Lung (tissue), 12 donors: ENCODE measurements around the gene TTLL12. TPM values are rescaled to one million over a fixed set of nuclear protein-coding genes. Genes with fewer than 3 reads are reported as not detected.

ENCODE experiments used
- ATAC-seq: fragments of 200-7000 bp; cut with Tn5 transposase; one replicate; pipeline ENCODE4 v1.9.1; 2020; ENCODE audit warnings: moderate number of reproducible peaks; ENCODE audit not compliant: insufficient read depth, low FRiP score
- DNase-seq, 3 donors: peaks; one replicate each; pipeline ENCODE4 v3.0.0-alpha.2; 2013 to 2017
- H3K27ac ChIP-seq, 2 donors: one replicate each; pipeline ENCODE4 v1.5.1; 2013; ENCODE audit warnings: mild to moderate bottlenecking in 2 of 2, moderate library complexity in 2 of 2, control low read depth in 1 of 2, inconsistent platforms in 1 of 2, low read depth in 1 of 2, low read length in 1 of 2
- H3K27me3 ChIP-seq, 3 donors: one replicate each; pipeline ENCODE4 v1.5.1; 2013; ENCODE audit warnings: low read length in 2 of 3; ENCODE audit not compliant: control insufficient read depth in 3 of 3, insufficient read depth in 3 of 3
- H3K36me3 ChIP-seq, 4 donors: one replicate each; pipeline ENCODE4 v1.5.1; 2013; ENCODE audit warnings: low read length in 4 of 4, mild to moderate bottlenecking in 1 of 4, moderate library complexity in 1 of 4; ENCODE audit not compliant: control insufficient read depth in 4 of 4, insufficient read depth in 4 of 4
- H3K4me1 ChIP-seq, 5 donors: one replicate each; pipeline ENCODE4 v1.5.1; 2013; ENCODE audit warnings: low read length in 5 of 5, mild to moderate bottlenecking in 2 of 5, moderate library complexity in 1 of 5; ENCODE audit not compliant: control insufficient read depth in 5 of 5, insufficient read depth in 5 of 5
- H3K4me3 ChIP-seq: one replicate; pipeline ENCODE4 v1.5.1; 2013; ENCODE audit warnings: mild to moderate bottlenecking, control low read depth, moderate library complexity
- H3K9ac ChIP-seq, 2 donors: one replicate each; pipeline ENCODE4 v1.5.1; 2013; ENCODE audit warnings: low read length in 2 of 2, control low read depth in 1 of 2; ENCODE audit not compliant: insufficient read depth in 1 of 2
- H3K9me3 ChIP-seq, 4 donors: one replicate each; pipeline ENCODE4 v1.5.1; 2013; ENCODE audit warnings: low read length in 3 of 4, mild to moderate bottlenecking in 1 of 4, moderate library complexity in 1 of 4; ENCODE audit not compliant: control insufficient read depth in 4 of 4, insufficient read depth in 3 of 4
- CTCF ChIP-seq: IDR thresholded peaks from 2 replicates; pipeline ENCODE4 v1.5.1; 2012; ENCODE audit warnings: mild to moderate bottlenecking; ENCODE audit errors: control extremely low read depth, extremely low read depth
- WGBS, 2 donors: extraction: QIAGEN DNeasy Blood & Tissue Kit; methylation state at CpG; one replicate each; pipeline ENCODE4 v1.1.7; 2013; 5-methylcytosine and 5-hydroxymethylcytosine counted together
- polyA plus RNA-seq, 2 donors: library from polyadenylated mRNA; stranded (reverse); fragments of 200-250 nt; gene quantifications; one replicate each; pipeline ENCODE4 v1.2.1, GENCODE V29; 2013
- total RNA-seq, 2 donors: library from RNA; depleted of rRNA in 1 of 2; stranded (reverse); fragments of >200 nt in 1 of 2; gene quantifications; one replicate each; pipeline ENCODE4 v1.2.1, GENCODE V29; 2014 to 2021
- donor health status: control.
- donor health status: control.
- donor health status: Bipolar disorder and iron deficiency.
- donor health status: healthy.
- donor health status: DM: yes; HTN: yes; CAD: no.

TTLL12 gene
- total and polyA plus RNA-seq, 4 donors = 15.8 to 35.5 (median 25.3) TPM

- TF ChIP-seq CTCF = no peak
- Histone ChIP-seq H3K36me3 (peaks cover 0 to 6% (median 0%) of the 10 kb centered on the region in 4 donors), H3K4me3 (peak overlapping the region; percentile 76), H3K9me3 (no peaks in the 10 kb centered on the region), H3K4me1 (peaks cover 0 to 17% (median 12%) of the 10 kb centered on the region in 5 donors), H3K27ac (peak overlapping the region; percentile 69 to 96), H3K9ac (no peak overlapping the region), H3K27me3 (no peaks in the 10 kb centered on the region)
- DNase-seq (peak in 2 of 3 donors; percentile 34 to 55), ATAC-seq (peak; percentile 84)
- WGBS, 2 donors = 3 to 9% methylated on average over 22 of the region's 22 CpGs
These were observed 34.4 kb downstream of the TTLL12 start for GRCh38 chr22:43152357-43153071.

- H3K27ac ChIP-seq = peak overlapping the region; percentile 69 to 96
- H3K9ac ChIP-seq = peak overlapping the region in 1 of 2 donors; percentile 42
- H3K9me3 ChIP-seq = no peaks in the 10 kb centered on the region
- H3K4me3 ChIP-seq = peak overlapping the region; percentile 76
- DNase-seq (no peak), ATAC-seq (no peak)
- H3K27me3 ChIP-seq = no peaks in the 10 kb centered on the region
- no peak for TF ChIP-seq CTCF
- peaks cover 0 to 17% (median 12%) of the 10 kb centered on the region in 5 donors for H3K4me1 ChIP-seq
- peaks cover 0 to 6% (median 0%) of the 10 kb centered on the region in 4 donors for H3K36me3 ChIP-seq
- 5 to 9% methylated on average over 18 of the region's 18 CpGs for WGBS, 2 donors
These were observed 35.0 kb downstream of the TTLL12 start for GRCh38 chr22:43152003-43152356.

GRCh38 chr22:43151251-43152002 lies 35.5 kb downstream of the TTLL12 start, which contains the start of gene TSPO:
TSS of gene TSPO (plus strand) at chr22:43151559. CDS start at chr22:43159239, 7,680 bp downstream.
- TF ChIP-seq CTCF = no peak
- H3K4me1 ChIP-seq = peaks cover 0 to 14% (median 12%) of the 10 kb centered on the region in 5 donors
- ATAC-seq = peak; percentile 82

More at GRCh38 chr22:43151251-43152002, 35.5 kb downstream of the TTLL12 start, which contains the start of gene TSPO:
- H3K27ac ChIP-seq = peak within 1 kb of the TSS; percentile 69 to 96
- WGBS, 2 donors = 1% methylated on average over 56 to 75 of the region's 75 CpGs
- peak within 1 kb of the TSS; percentile 76 for H3K4me3 ChIP-seq
- peak; percentile 49 to 70 (median 68) for DNase-seq
- H3K9me3 ChIP-seq = no peaks in the 10 kb centered on the region
- no peaks in the 10 kb centered on the region for H3K27me3 ChIP-seq
- H3K9ac ChIP-seq = peak within 1 kb of the TSS in 1 of 2 donors; percentile 47
- peaks cover 0 to 5% (median 0%) of the 10 kb centered on the region in 4 donors for H3K36me3 ChIP-seq
